ENCODE results near the gene PROKR2. TPM values are rescaled to one million over a fixed set of nuclear protein-coding genes. Genes with fewer than 3 reads are reported as not detected.

PROKR2 gene
- total and polyA plus RNA-seq, 2 of the 8 experiments (the other 6 are each of a cell fraction or from before 2014, with no cell fraction given): 3.3 to 7.7 TPM

DNA sequence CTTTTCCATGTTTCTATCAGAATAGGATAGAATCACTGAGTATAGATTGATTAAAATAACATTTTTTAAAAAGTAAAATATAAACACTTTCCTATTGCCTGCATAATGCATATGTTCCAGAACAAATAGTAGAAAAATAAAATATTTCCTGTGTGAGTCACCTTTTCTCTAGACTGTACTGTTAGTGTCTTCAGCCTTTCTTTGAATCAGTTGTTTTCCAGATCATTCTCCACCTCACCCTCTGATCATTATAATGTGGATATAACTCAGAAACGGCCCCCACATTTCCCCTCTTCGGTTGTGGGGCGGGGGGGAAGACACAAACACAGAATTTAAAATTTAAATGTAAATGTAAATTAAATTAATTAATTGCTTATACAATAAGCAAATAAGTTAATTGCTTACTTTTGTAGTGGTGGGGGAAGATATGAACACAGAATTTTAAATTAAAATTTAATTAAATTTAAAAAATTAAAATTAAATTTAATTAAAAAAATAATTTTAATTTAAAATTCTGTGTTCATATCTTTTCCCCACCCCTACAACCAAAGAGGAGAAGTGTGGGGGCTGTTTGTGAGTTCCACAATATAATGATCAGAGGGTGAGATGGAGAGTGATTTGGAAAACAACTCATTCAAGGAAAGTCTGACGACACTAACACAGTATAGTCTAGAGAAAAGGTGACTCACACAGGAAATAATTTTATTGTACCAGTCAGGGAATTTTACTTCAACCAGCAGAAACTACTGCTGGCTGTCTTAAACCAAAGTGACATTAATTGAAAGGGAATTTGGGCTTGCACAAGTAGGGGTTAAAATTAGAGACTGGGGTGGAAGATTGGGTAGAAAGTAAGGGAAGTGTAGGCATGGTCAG is 37.1 kb upstream of the PROKR2 start:
- H4K20me1 ChIP-seq (replicated peaks in 1 of 2; ENCODE audit: control insufficient read depth in 1 of 2, insufficient read depth in 2 of 2, low read length in 2 of 2): no peaks in the 10 kb centered on the region
- H3K27me3 ChIP-seq (replicated peaks in 1 of 4; ENCODE audit: control insufficient read depth in 3 of 4, extremely low read depth in 1 of 4, insufficient read depth in 3 of 4, low read length in 3 of 4): no peaks in the 10 kb centered on the region
- no peak overlapping the region for H3K4me3 ChIP-seq (ENCODE audit: extremely low read depth in 1 of 4, insufficient read depth in 2 of 4, low read depth in 3 of 4, low read length in 4 of 4)
- 92% methylated on average over 4 of the region's 4 CpGs; no CpG with 5 or more reads in 1 of the 2 experiments for WGBS, 2 experiments (ENCODE audit: extremely low coverage in 1 of 2, insufficient coverage in 1 of 2, insufficient read length in 1 of 2, insufficient replicate concordance in 2 of 2, low coverage in 1 of 2, low lambda C conversion rate in 2 of 2, missing lambda C conversion rate in 1 of 2)
- no peak overlapping the region for H3K4ac ChIP-seq (replicated peaks; ENCODE audit: insufficient read length, low read depth, low read length)
- H3K14ac ChIP-seq (ENCODE audit: insufficient read length): no peak overlapping the region
- H3K79me1 ChIP-seq (ENCODE audit: low read depth, low read length): no peaks in the 10 kb centered on the region
- H3K36me3 ChIP-seq (ENCODE audit: control insufficient read depth in 2 of 4, insufficient read depth in 4 of 4, low read length in 3 of 4): no peaks in the 10 kb centered on the region
- no peak overlapping the region for H2AK5ac ChIP-seq (ENCODE audit: low read depth, low read length)
- no peak overlapping the region for H2BK20ac ChIP-seq (ENCODE audit: low read length)
- ChIA-PET CTCF (ENCODE audit: partially characterized antibody) (no interaction called here), POLR2A (ENCODE audit: partially characterized antibody) (no interaction called here)
- no peak overlapping the region for H2BK12ac ChIP-seq (ENCODE audit: low read depth, low read length)
- H3K23ac ChIP-seq (ENCODE audit: insufficient read length): no peak overlapping the region
- H3K9me3 ChIP-seq (ENCODE audit: insufficient read depth in 2 of 2, low read depth in 1 of 2, low read length in 1 of 2): no peaks in the 10 kb centered on the region
- no peak for FAIRE-seq
- no peak overlapping the region for H2BK15ac ChIP-seq (ENCODE audit: low read length)
- H3K18ac ChIP-seq (ENCODE audit: extremely low read depth, low read length): no peak overlapping the region
- no peak overlapping the region for H3K9ac ChIP-seq (replicated peaks in 1 of 4; ENCODE audit: extremely low read depth in 1 of 4, low read depth in 3 of 4, low read length in 3 of 4)
- no peak overlapping the region for H2BK120ac ChIP-seq (replicated peaks; ENCODE audit: low read depth, low read length)
- H3K4me2 ChIP-seq (ENCODE audit: insufficient read depth in 1 of 2, low read depth in 2 of 2, low read length in 2 of 2): no peak overlapping the region
- H2AFZ ChIP-seq (ENCODE audit: low read length): no peak overlapping the region
- H4K8ac ChIP-seq (ENCODE audit: extremely low read depth, insufficient read depth, low read length): no peak overlapping the region
- no peaks in the 10 kb centered on the region for H3K23me2 ChIP-seq (ENCODE audit: low read depth, low read length)
- no peak for DNase-seq (ENCODE audit: low read depth in 1 of 2, low spot score in 2 of 2)
- H3K79me2 ChIP-seq (ENCODE audit: control insufficient read depth in 1 of 2, insufficient read depth in 2 of 2, low read length in 2 of 2): no peaks in the 10 kb centered on the region
- H3K4me1 ChIP-seq (replicated peaks in 1 of 4; ENCODE audit: control insufficient read depth in 3 of 4, insufficient read depth in 4 of 4, low read length in 3 of 4): no peaks in the 10 kb centered on the region
- H3K56ac ChIP-seq (replicated peaks; ENCODE audit: insufficient read length, low read depth, low read length): no peak overlapping the region
- no peak overlapping the region for H2BK5ac ChIP-seq (ENCODE audit: low read depth, low read length)
- no peak overlapping the region for H3K27ac ChIP-seq (ENCODE audit: low read depth, low read length)
- H4K91ac ChIP-seq (replicated peaks; ENCODE audit: insufficient read length, low read length): no peak overlapping the region
- no peak overlapping the region for H4K5ac ChIP-seq (ENCODE audit: insufficient read length, low read depth, low read length)
- no peak for TF ChIP-seq JUN (IDR thresholded peaks at IDR 0.05; ENCODE audit: low read depth, low read length)
- TF ChIP-seq PHF8 (conservative IDR thresholded peaks at IDR 0.05; ENCODE audit: low read depth, low read length): no peak
- no peak for TF ChIP-seq TCF12 (IDR thresholded peaks at IDR 0.05; ENCODE audit: low read depth, low read length)
- no peak for TF ChIP-seq BRCA1 (IDR thresholded peaks at IDR 0.05; ENCODE audit: low read depth, low read length)
- TF ChIP-seq, protein P1, sequence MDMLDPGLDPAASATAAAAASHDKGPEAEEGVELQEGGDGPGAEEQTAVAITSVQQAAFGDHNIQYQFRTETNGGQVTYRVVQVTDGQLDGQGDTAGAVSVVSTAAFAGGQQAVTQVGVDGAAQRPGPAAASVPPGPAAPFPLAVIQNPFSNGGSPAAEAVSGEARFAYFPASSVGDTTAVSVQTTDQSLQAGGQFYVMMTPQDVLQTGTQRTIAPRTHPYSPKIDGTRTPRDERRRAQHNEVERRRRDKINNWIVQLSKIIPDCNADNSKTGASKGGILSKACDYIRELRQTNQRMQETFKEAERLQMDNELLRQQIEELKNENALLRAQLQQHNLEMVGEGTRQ (IDR thresholded peaks at IDR 0.05; ENCODE audit: low read length): no peak
- no peak for TF ChIP-seq ASH2L (IDR thresholded peaks at IDR 0.05; ENCODE audit: low read length)
- TF ChIP-seq NANOG (IDR thresholded peaks at IDR 0.05; ENCODE audit: insufficient read depth, low read depth, low read length, poor library complexity, severe bottlenecking): no peak
- no peak for TF ChIP-seq CREB1 (IDR thresholded peaks at IDR 0.05)
- no peak for TF ChIP-seq SP2 (IDR thresholded peaks at IDR 0.05; ENCODE audit: low read length)
- no peak for TF ChIP-seq TBP (IDR thresholded peaks at IDR 0.05; ENCODE audit: low read depth, low read length)
- TF ChIP-seq YY1 (IDR thresholded peaks at IDR 0.05; ENCODE audit: low read depth, low read length): no peak

Data from H1 (cell line).